ENCODE results near the gene TF.

TF gene

DNA sequence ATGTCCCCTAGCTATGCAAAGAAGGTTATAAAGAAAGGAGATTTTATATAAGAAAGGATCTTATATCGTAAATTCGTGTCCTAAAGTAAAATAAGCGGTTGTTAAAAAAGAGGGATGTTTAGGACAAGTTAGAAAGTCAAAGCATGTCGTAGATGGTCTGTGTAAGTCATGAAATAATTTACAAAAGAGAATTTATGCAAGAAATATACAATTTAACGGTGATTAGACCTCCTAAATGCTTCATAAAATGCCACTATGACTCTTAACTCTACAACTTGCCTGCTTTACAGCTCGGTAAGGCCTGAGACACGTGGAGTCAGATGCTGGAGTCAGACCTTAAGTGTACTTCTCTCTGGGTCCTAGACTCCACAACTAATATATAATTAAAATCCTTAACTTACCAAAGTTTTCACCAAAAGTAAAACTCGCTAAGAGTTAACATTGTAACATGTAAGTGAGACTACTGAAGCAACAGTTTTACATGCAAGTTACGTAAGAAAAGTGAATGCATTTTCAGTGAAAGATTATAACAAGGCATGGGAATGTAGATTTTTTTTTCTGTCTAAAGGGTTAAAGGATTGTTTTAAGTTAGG is 46.1 kb downstream of the TF start:
- Histone ChIP-seq H3K9me2 (replicated peaks; ENCODE audit: insufficient read depth, low read length) (no peaks in the 10 kb centered on the region), H3K9ac (ENCODE audit: low read length) (no peak overlapping the region), H3F3A (ENCODE audit: insufficient read depth) (no peaks in the 10 kb centered on the region), H3K79me2 (ENCODE audit: insufficient read depth, low read length) (no peaks in the 10 kb centered on the region), H3K4me2 (ENCODE audit: low read depth, low read length, poor library complexity, severe bottlenecking) (no peak overlapping the region), H4K20me1 (ENCODE audit: low read depth, low read length) (no peaks in the 10 kb centered on the region), H3K27ac (ENCODE audit: low read depth, low read length) (no peak overlapping the region), H3K36me3 (ENCODE audit: low read length) (no peaks in the 10 kb centered on the region), H3K27me3 (ENCODE audit: low read length) (no peaks in the 10 kb centered on the region), H3K4me3 (ENCODE audit: insufficient read depth, low read length, poor library complexity, severe bottlenecking) (no peak overlapping the region), H3K9me3 (ENCODE audit: insufficient read depth, low read length) (peaks cover 35% of the 10 kb centered on the region; the same call in 1 of the 2 replicates), H2AFZ (ENCODE audit: low read depth, low read length, severe bottlenecking) (no peak overlapping the region)
- no peak for TF ChIP-seq EZH2phosphoT487 (conservative IDR thresholded peaks at IDR 0.05; ENCODE audit: low read length)
- TF ChIP-seq, protein P1, sequence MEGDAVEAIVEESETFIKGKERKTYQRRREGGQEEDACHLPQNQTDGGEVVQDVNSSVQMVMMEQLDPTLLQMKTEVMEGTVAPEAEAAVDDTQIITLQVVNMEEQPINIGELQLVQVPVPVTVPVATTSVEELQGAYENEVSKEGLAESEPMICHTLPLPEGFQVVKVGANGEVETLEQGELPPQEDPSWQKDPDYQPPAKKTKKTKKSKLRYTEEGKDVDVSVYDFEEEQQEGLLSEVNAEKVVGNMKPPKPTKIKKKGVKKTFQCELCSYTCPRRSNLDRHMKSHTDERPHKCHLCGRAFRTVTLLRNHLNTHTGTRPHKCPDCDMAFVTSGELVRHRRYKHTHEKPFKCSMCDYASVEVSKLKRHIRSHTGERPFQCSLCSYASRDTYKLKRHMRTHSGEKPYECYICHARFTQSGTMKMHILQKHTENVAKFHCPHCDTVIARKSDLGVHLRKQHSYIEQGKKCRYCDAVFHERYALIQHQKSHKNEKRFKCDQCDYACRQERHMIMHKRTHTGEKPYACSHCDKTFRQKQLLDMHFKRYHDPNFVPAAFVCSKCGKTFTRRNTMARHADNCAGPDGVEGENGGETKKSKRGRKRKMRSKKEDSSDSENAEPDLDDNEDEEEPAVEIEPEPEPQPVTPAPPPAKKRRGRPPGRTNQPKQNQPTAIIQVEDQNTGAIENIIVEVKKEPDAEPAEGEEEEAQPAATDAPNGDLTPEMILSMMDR (IDR thresholded peaks at IDR 0.05; ENCODE audit: insufficient read depth, low read length, poor library complexity, severe bottlenecking), result no peak

DNA sequence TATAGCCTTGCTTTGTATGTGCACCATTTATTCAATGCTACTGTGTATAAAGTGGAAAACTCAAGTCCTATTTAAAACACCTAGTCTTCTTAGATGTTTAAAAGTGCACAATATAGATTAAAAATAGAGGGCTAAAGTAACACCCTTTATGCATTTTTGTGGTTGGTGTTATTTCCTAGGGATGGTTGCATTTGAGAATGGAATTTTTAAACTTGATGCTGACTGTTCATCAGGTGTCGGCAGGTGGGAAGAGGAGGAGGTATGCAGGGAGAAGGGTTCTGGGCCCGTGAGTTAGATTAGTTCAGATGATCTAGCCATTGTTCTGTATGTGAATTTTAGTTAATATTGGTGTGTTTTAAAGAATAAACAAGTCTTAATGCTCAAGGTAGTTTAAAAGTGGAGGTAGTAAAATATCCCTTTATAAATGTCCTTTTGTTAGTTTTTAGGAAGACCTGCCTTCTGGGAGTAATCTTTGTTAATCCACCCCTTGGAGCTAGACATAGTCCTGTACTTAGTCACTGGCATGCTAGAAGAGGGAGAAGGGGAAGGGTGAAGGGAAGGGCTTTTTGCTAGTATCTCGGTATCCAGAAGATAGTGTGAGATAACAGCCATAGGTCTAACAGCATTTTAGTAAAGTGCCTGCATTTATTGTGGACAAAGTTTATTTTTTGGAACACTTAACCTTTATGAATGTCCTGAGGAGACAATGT is 51.4 kb downstream of the TF start:
- no peak overlapping the region for H3K4me3 ChIP-seq (ENCODE audit: insufficient read depth, low read length, poor library complexity, severe bottlenecking)
- H3K9ac ChIP-seq (ENCODE audit: low read length), result no peak overlapping the region
- peaks cover 13% of the 10 kb centered on the region; the same call in 1 of the 2 replicates for H3K9me3 ChIP-seq (ENCODE audit: insufficient read depth, low read length)
- H3K36me3 ChIP-seq (ENCODE audit: low read length), result no peaks in the 10 kb centered on the region
- H3K9me2 ChIP-seq (replicated peaks; ENCODE audit: insufficient read depth, low read length), result no peaks in the 10 kb centered on the region
- H3K4me2 ChIP-seq (ENCODE audit: low read depth, low read length, poor library complexity, severe bottlenecking), result no peak overlapping the region
- H3F3A ChIP-seq (ENCODE audit: insufficient read depth), result no peaks in the 10 kb centered on the region
- H2AFZ ChIP-seq (ENCODE audit: low read depth, low read length, severe bottlenecking), result no peak overlapping the region
- H3K27me3 ChIP-seq (ENCODE audit: low read length), result no peaks in the 10 kb centered on the region
- no peaks in the 10 kb centered on the region for H3K79me2 ChIP-seq (ENCODE audit: insufficient read depth, low read length)
- no peaks in the 10 kb centered on the region for H4K20me1 ChIP-seq (ENCODE audit: low read depth, low read length)
- TF ChIP-seq, protein P1 (IDR thresholded peaks at IDR 0.05; ENCODE audit: insufficient read depth, low read length, poor library complexity, severe bottlenecking), result no peak
- TF ChIP-seq EZH2phosphoT487 (conservative IDR thresholded peaks at IDR 0.05; ENCODE audit: low read length), result no peak
- H3K27ac ChIP-seq (ENCODE audit: low read depth, low read length), result no peak overlapping the region

DNA sequence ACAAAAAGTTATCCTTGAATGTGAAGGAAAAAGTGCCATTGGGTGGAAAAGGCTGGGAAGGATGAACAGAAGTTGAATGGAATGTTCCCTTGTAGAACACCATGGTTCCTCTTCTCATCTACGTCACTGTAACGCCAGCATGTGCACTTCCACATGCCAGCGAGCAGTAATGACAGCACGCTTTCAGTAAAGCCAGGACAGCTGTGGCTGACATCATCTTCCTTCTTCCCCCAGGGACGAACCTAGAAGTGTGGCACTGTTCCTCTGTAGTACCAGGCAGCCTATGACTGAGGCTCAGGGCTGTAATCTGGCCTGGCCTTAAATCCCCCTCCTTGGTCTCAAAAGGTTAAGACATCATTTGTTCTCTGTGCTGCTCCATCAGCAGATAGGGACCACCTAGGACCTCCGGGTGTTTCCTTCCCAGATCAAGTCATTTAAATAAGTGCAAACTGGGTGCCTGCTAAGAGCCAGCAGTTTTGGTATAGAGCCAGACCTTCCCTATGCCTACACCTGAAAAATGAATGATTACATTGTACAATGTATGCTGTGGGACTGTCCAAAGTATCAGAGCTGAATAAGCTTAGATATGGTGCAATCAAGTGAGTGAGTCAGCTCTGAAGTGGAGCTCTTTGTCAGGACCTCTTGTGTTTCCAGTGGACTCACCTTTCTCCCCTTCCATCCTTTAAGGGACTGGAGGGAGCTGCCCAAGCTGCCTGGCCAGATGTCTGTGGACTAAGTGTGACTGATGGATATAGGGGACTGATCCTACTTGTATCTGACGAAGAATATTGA is 53.8 kb downstream of the TF start:
- Histone ChIP-seq H3K4me3 (ENCODE audit: insufficient read depth, low read length, poor library complexity, severe bottlenecking) (no peak overlapping the region), H2AFZ (ENCODE audit: low read depth, low read length, severe bottlenecking) (no peak overlapping the region), H4K20me1 (ENCODE audit: low read depth, low read length) (no peaks in the 10 kb centered on the region), H3K9me3 (ENCODE audit: insufficient read depth, low read length) (peaks cover 9% of the 10 kb centered on the region; the same call in 1 of the 2 replicates), H3K79me2 (ENCODE audit: insufficient read depth, low read length) (no peaks in the 10 kb centered on the region), H3K27ac (ENCODE audit: low read depth, low read length) (no peak overlapping the region), H3K27me3 (ENCODE audit: low read length) (no peaks in the 10 kb centered on the region), H3K36me3 (ENCODE audit: low read length) (no peaks in the 10 kb centered on the region), H3F3A (ENCODE audit: insufficient read depth) (no peaks in the 10 kb centered on the region), H3K4me2 (ENCODE audit: low read depth, low read length, poor library complexity, severe bottlenecking) (no peak overlapping the region), H3K9me2 (replicated peaks; ENCODE audit: insufficient read depth, low read length) (no peaks in the 10 kb centered on the region), H3K9ac (ENCODE audit: low read length) (no peak overlapping the region)
- TF ChIP-seq, protein P1 (IDR thresholded peaks at IDR 0.05; ENCODE audit: insufficient read depth, low read length, poor library complexity, severe bottlenecking), result no peak
- no peak for TF ChIP-seq EZH2phosphoT487 (conservative IDR thresholded peaks at IDR 0.05; ENCODE audit: low read length)
